Neutrophil (primary cell): ENCODE measurements around the gene SLC45A1.

Experiments used
- H3K27ac ChIP-seq: fragments of 200-600 bp; sonication (generic); 2 replicates; pipeline ENCODE4 v1.5.1; 2016; ENCODE audit warnings: mild to moderate bottlenecking, moderate library complexity
- H3K27me3 ChIP-seq: fragments of 200-600 bp; sonication (generic); 2 replicates; pipeline ENCODE4 v1.6.0; 2016; ENCODE audit warnings: mild to moderate bottlenecking
- H3K36me3 ChIP-seq: fragments of 200-600 bp; sonication (generic); 2 replicates; pipeline ENCODE4 v1.5.1; 2017
- H3K4me1 ChIP-seq, 2 experiments: fragments of 200-600 bp in 1 of 2; sonication (generic) in 1 of 2; 1 replicate in 1 of 2; 2 replicates in 1 of 2; pipeline versions ENCODE4 v1.5.1 to v1.6.1; 2013 to 2016; ENCODE audit warnings: low read depth in 1 of 2, low read length in 1 of 2, mild to moderate bottlenecking in 1 of 2, moderate library complexity in 1 of 2; ENCODE audit not compliant: control insufficient read depth in 1 of 2, insufficient read depth in 1 of 2
- H3K4me3 ChIP-seq, 2 experiments: fragments of 200-600 bp in 1 of 2; sonication (generic) in 1 of 2; 1 replicate in 1 of 2; 2 replicates in 1 of 2; pipeline ENCODE4 v1.5.1; 2013 to 2016; ENCODE audit warnings: low read depth in 1 of 2, low read length in 1 of 2, mild to moderate bottlenecking in 1 of 2, moderate library complexity in 1 of 2
- H3K9me3 ChIP-seq: fragments of 200-600 bp; sonication (generic); 2 replicates; pipeline ENCODE4 v1.5.1; 2016
- TF ChIP-seq, protein P1 (sequence below): fragments of 200-600 bp; sonication (generic); IDR thresholded peaks from 2 replicates; pipeline ENCODE4 v1.5.1; 2016; ENCODE audit warnings: antibody characterized with exemption

Gene SLC45A1

DNA sequence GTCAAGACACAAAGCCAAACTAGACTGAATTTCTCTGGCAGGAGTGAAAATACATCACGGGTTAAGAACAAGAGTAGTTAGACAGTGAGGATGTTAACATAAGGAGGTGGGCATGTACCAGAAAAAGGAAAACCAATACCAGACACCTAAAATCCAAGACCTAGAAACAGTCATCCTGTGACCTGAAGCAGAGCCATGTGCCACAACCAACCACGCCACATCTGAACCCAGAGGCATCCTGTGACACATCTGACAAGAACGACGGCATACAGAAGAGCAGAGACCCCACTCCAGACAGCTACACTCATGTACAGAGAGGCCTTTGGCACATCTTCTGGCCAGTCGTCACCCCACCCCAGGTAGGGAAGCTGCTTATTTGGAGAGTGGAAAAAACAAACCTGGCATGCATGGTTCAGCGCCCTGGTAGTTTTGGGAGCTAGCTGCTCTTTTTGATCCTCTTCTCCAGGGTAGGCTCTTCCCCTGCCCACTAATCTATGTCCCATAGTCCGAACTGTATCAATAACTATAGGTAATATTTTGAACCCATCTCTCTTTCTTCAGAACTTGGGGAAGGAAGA lies 72.1 kb downstream of the SLC45A1 start:
- H3K27ac ChIP-seq = peak overlapping the region; percentile 61
- peaks cover 71 to 75% of the 10 kb centered on the region in 2 experiments for H3K4me1 ChIP-seq
- no peaks in the 10 kb centered on the region for H3K27me3 ChIP-seq
- H3K9me3 ChIP-seq = no peaks in the 10 kb centered on the region
- H3K36me3 ChIP-seq = peaks cover 38% of the 10 kb centered on the region
- no peak overlapping the region for H3K4me3 ChIP-seq
- TF ChIP-seq, protein P1, sequence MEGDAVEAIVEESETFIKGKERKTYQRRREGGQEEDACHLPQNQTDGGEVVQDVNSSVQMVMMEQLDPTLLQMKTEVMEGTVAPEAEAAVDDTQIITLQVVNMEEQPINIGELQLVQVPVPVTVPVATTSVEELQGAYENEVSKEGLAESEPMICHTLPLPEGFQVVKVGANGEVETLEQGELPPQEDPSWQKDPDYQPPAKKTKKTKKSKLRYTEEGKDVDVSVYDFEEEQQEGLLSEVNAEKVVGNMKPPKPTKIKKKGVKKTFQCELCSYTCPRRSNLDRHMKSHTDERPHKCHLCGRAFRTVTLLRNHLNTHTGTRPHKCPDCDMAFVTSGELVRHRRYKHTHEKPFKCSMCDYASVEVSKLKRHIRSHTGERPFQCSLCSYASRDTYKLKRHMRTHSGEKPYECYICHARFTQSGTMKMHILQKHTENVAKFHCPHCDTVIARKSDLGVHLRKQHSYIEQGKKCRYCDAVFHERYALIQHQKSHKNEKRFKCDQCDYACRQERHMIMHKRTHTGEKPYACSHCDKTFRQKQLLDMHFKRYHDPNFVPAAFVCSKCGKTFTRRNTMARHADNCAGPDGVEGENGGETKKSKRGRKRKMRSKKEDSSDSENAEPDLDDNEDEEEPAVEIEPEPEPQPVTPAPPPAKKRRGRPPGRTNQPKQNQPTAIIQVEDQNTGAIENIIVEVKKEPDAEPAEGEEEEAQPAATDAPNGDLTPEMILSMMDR = no peak

DNA sequence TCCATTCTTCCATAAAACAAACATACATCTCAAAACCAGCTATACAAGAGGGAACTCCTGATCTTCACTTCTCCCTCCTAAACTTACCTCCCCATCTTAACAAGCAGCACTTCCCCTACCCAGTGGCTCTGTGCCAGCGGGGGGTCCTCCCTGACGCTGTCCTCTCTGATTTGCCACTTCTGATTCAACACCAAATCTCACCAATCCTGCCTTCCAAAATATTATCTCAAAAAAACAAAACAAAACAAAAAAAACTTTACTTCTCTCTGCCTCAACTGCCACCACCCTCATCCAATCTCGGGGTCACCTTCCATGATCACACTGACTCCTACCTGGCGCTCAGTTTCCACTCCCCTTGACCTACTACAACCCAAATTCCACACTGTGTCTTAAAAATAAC lies 72.8 kb downstream of the SLC45A1 start:
- TF ChIP-seq, protein P1 = no peak
- peak overlapping the region; percentile 51 for H3K27ac ChIP-seq
- H3K9me3 ChIP-seq = no peaks in the 10 kb centered on the region
- no peak overlapping the region for H3K4me3 ChIP-seq
- H3K4me1 ChIP-seq = peaks cover 71 to 75% of the 10 kb centered on the region in 2 experiments
- no peaks in the 10 kb centered on the region for H3K27me3 ChIP-seq
- H3K36me3 ChIP-seq = peaks cover 38% of the 10 kb centered on the region

DNA sequence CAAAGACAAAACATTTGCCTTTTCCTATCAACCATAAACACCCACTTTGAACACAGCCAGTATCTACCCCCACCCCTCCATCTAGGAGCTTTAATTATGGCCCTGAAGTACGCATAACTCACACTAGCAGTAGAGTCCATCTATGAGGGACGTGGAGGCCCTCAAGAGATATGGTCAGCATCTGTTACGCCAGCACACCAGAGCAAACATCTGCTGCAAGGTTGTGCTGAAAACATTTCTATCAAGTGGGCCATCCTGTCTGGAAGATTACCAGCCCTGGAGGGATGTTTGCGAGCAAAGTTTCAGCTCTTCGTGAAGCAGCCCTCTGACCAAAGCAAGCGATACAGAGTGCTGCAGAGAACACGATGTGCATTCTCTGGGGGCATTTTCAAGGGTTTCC lies 74.6 kb downstream of the SLC45A1 start:
- H3K27ac ChIP-seq = no peak overlapping the region
- H3K36me3 ChIP-seq = peaks cover 53% of the 10 kb centered on the region
- no peak overlapping the region for H3K4me3 ChIP-seq
- H3K4me1 ChIP-seq = peaks cover 75 to 77% of the 10 kb centered on the region in 2 experiments
- TF ChIP-seq, protein P1 = no peak
- no peaks in the 10 kb centered on the region for H3K27me3 ChIP-seq
- H3K9me3 ChIP-seq = no peaks in the 10 kb centered on the region
